ENCODE results near the gene HK3. TPM values are rescaled to one million over a fixed set of nuclear protein-coding genes. Genes with fewer than 3 reads are reported as not detected.

The HK3 gene
- total and polyA plus RNA-seq, 9 of the 15 experiments (the other 6 are each of a cell fraction or from before 2014, with no cell fraction given), result 0.16 TPM; not detected in 8

- H3K27me3 ChIP-seq (ENCODE audit: control insufficient read depth in 2 of 2, insufficient read depth in 2 of 2, low read length in 2 of 2), result peaks cover 84 to 100% of the 10 kb centered on the region in 2 experiments
- BruUV-seq (replicated peaks), result no TSS peak
- 12% methylated on average over 19 of the region's 23 CpGs for WGBS (ENCODE audit: insufficient coverage, low coverage, missing lambda C conversion rate)
- POLR2A ChIA-PET, result no interaction called here
- no peaks in the 10 kb centered on the region for H3K9me3 ChIP-seq (replicated peaks; ENCODE audit: control insufficient read depth, insufficient read depth, low read depth, low read length)
- H4K20me1 ChIP-seq (replicated peaks; ENCODE audit: control insufficient read depth, insufficient read depth, low read length), result peaks cover 34% of the 10 kb centered on the region
- in situ Hi-C loops (cut with MboI), result no loop called here
- no peaks in the 10 kb centered on the region for H3K79me2 ChIP-seq (ENCODE audit: control insufficient read depth, insufficient read depth, low read length)
- H2AFZ ChIP-seq (ENCODE audit: low read depth, low read length), result no peak overlapping the region
- peaks cover 0 to 54% of the 10 kb centered on the region in 2 experiments; a peak in 2 of 5 replicates for H3K4me1 ChIP-seq (replicated peaks in 1 of 2; ENCODE audit: control insufficient read depth in 2 of 2, insufficient read depth in 2 of 2, low read length in 2 of 2)
- H3K9me1 ChIP-seq (ENCODE audit: control insufficient read depth, insufficient read depth, low read length), result peaks cover 15% of the 10 kb centered on the region
- no peaks in the 10 kb centered on the region for H3K36me3 ChIP-seq (ENCODE audit: control insufficient read depth, insufficient read depth, low read length)
- CTCF ChIA-PET (ENCODE audit: low intra/inter-chr PET ratio), result no interaction called here
- intact Hi-C loops (cut with micrococcal nuclease), result no loop called here
- H3K27ac ChIP-seq (ENCODE audit: extremely low read depth, low read depth, low read length), result no peak overlapping the region
- no peak overlapping the region for H3K4me3 ChIP-seq
- H3K9ac ChIP-seq (ENCODE audit: insufficient read depth in 1 of 2, low read depth in 2 of 2, low read length in 2 of 2), result no peak overlapping the region
- TF ChIP-seq ZBTB34 (CRISPR knock-in tag; IDR thresholded peaks at IDR 0.05), result no peak
- TF ChIP-seq CBX3 (IDR thresholded peaks at IDR 0.05; ENCODE audit: borderline replicate concordance in 1 of 2, low read length in 2 of 2), result no peak
- TF ChIP-seq ZNF696 (CRISPR knock-in tag; conservative IDR thresholded peaks at IDR 0.05), result no peak
- TF ChIP-seq ZNF212 (CRISPR knock-in tag; IDR thresholded peaks at IDR 0.05), result no peak
- no peak for TF ChIP-seq ZNF24 (IDR thresholded peaks at IDR 0.05)
- TF ChIP-seq SAFB (IDR thresholded peaks at IDR 0.05; ENCODE audit: borderline replicate concordance, low read depth, low read length), result no peak
- no peak for TF ChIP-seq ILK (tag; IDR thresholded peaks at IDR 0.05; ENCODE audit: borderline replicate concordance, low read depth)
- TF ChIP-seq FOXJ2 (tag; IDR thresholded peaks at IDR 0.05), result no peak
- TF ChIP-seq FOXA3 (CRISPR knock-in tag; conservative IDR thresholded peaks at IDR 0.05 in 1 of 2, IDR thresholded peaks at IDR 0.05 in 1 of 2), result no peak
- FAIRE-seq (no peak), ATAC-seq (no peak), DNase-seq (ENCODE audit: extremely low read depth in 1 of 4, low spot score in 3 of 4) (no peak)
- no peak overlapping the region for H3K4me2 ChIP-seq (ENCODE audit: insufficient read depth, low read length)
Measured at GRCh38 chr5:176878906-176879662, 20.1 kb downstream of the HK3 start.

All from K562 (cell line).